ENCODE results near the gene NYAP2. TPM values are rescaled to one million over a fixed set of nuclear protein-coding genes. Genes with fewer than 3 reads are reported as not detected.
A peak's percentile ranks its signal among the peaks of the same experiment; 100 is the strongest.

The NYAP2 gene
- total RNA-seq, 1 experiment from 2014 or later, result not detected

GRCh38 chr2:225419033-225419432 is 19.5 kb downstream of the NYAP2 start:
- in situ Hi-C loops (cut with HindIII; ENCODE audit: low sequenced_read_pairs), result no loop called here
- DNase-seq (ENCODE audit: low spot score), result no peak

- DNase-seq (ENCODE audit: low spot score), result no peak
- in situ Hi-C loops (cut with HindIII; ENCODE audit: low sequenced_read_pairs), result no loop called here
These were observed 22.6 kb downstream of the NYAP2 start for GRCh38 chr2:225422145-225422544.

GRCh38 chr2:225425284-225425683 is 25.8 kb downstream of the NYAP2 start:
- in situ Hi-C loops (cut with HindIII; ENCODE audit: low sequenced_read_pairs), result no loop called here

GRCh38 chr2:225428360-225428759 is 28.9 kb downstream of the NYAP2 start:
- no peak for DNase-seq (ENCODE audit: low spot score)
- in situ Hi-C loops (cut with HindIII; ENCODE audit: low sequenced_read_pairs), result no loop called here

More at GRCh38 chr2:225425284-225425683, 25.8 kb downstream of the NYAP2 start:
- DNase-seq (ENCODE audit: low spot score), result no peak

GRCh38 chr2:225429717-225430116 is 30.2 kb downstream of the NYAP2 start:
- peak; percentile 88 for DNase-seq (ENCODE audit: low spot score)
- in situ Hi-C loops (cut with HindIII; ENCODE audit: low sequenced_read_pairs), result no loop called here

GRCh38 chr2:225431105-225431863 is 31.8 kb downstream of the NYAP2 start:
- in situ Hi-C loops (cut with HindIII; ENCODE audit: low sequenced_read_pairs), result no loop called here
- DNase-seq (ENCODE audit: low spot score), result no peak

- no peak for DNase-seq (ENCODE audit: low spot score)
- in situ Hi-C loops (cut with HindIII; ENCODE audit: low sequenced_read_pairs), result no loop called here
These were observed 34.5 kb downstream of the NYAP2 start for GRCh38 chr2:225434014-225434413.

- in situ Hi-C loops (cut with HindIII; ENCODE audit: low sequenced_read_pairs), result no loop called here
- no peak for DNase-seq (ENCODE audit: low spot score)
These were observed 37.8 kb downstream of the NYAP2 start for GRCh38 chr2:225437319-225437718.

- in situ Hi-C loops (cut with HindIII; ENCODE audit: low sequenced_read_pairs), result no loop called here
- DNase-seq (ENCODE audit: low spot score), result no peak
These were observed 38.7 kb downstream of the NYAP2 start for GRCh38 chr2:225438248-225438647.

- in situ Hi-C loops (cut with HindIII; ENCODE audit: low sequenced_read_pairs), result no loop called here
- DNase-seq (ENCODE audit: low spot score), result no peak
These were observed 53.2 kb downstream of the NYAP2 start for GRCh38 chr2:225452677-225453076.

- in situ Hi-C loops (cut with HindIII; ENCODE audit: low sequenced_read_pairs), result no loop called here
- no peak for DNase-seq (ENCODE audit: low spot score)
These were observed 54.9 kb downstream of the NYAP2 start for GRCh38 chr2:225454412-225454811.

GRCh38 chr2:225456619-225457260 is 57.2 kb downstream of the NYAP2 start:
- no peak for DNase-seq (ENCODE audit: low spot score)
- in situ Hi-C loops (cut with HindIII; ENCODE audit: low sequenced_read_pairs), result no loop called here

- peak; percentile 20 for DNase-seq (ENCODE audit: low spot score)
- in situ Hi-C loops (cut with HindIII; ENCODE audit: low sequenced_read_pairs), result no loop called here
These were observed 58.0 kb downstream of the NYAP2 start for GRCh38 chr2:225457482-225457881.

GRCh38 chr2:225458431-225459117 is 59.1 kb downstream of the NYAP2 start:
- no peak for DNase-seq (ENCODE audit: low spot score)
- in situ Hi-C loops (cut with HindIII; ENCODE audit: low sequenced_read_pairs), result no loop called here

GRCh38 chr2:225462417-225462816 is 62.9 kb downstream of the NYAP2 start:
- in situ Hi-C loops (cut with HindIII; ENCODE audit: low sequenced_read_pairs), result no loop called here
- no peak for DNase-seq (ENCODE audit: low spot score)

- in situ Hi-C loops (cut with HindIII; ENCODE audit: low sequenced_read_pairs), result no loop called here
- no peak for DNase-seq (ENCODE audit: low spot score)
These were observed 63.4 kb downstream of the NYAP2 start for GRCh38 chr2:225462945-225463344.

GRCh38 chr2:225463449-225463848 is 63.9 kb downstream of the NYAP2 start:
- DNase-seq (ENCODE audit: low spot score), result no peak
- in situ Hi-C loops (cut with HindIII; ENCODE audit: low sequenced_read_pairs), result no loop called here

- no peak for DNase-seq (ENCODE audit: low spot score)
- in situ Hi-C loops (cut with HindIII; ENCODE audit: low sequenced_read_pairs), result no loop called here
These were observed 65.0 kb downstream of the NYAP2 start for GRCh38 chr2:225464346-225465025.

GRCh38 chr2:225465827-225466226 is 66.3 kb downstream of the NYAP2 start:
- DNase-seq (ENCODE audit: low spot score), result no peak
- in situ Hi-C loops (cut with HindIII; ENCODE audit: low sequenced_read_pairs), result no loop called here

All from G401 (cell line).